ENCODE measurements around the gene PARD3B.

PARD3B gene

GRCh38 chr2:205439621-205440020 is 894.3 kb downstream of the PARD3B start:
- DNase-seq = no peak

GRCh38 chr2:205441524-205441923 is 896.2 kb downstream of the PARD3B start:
- no peak for DNase-seq

GRCh38 chr2:205448189-205448588 is 902.9 kb downstream of the PARD3B start:
- no peak for DNase-seq

GRCh38 chr2:205451901-205452512 is 906.7 kb downstream of the PARD3B start:
- no peak for DNase-seq

GRCh38 chr2:205453202-205453601 is 907.9 kb downstream of the PARD3B start:
- no peak for DNase-seq

- DNase-seq = no peak
Observed at GRCh38 chr2:205456682-205457081, 911.4 kb downstream of the PARD3B start.

GRCh38 chr2:205460217-205460616 is 914.9 kb downstream of the PARD3B start:
- DNase-seq = no peak

GRCh38 chr2:205461169-205461568 is 915.9 kb downstream of the PARD3B start:
- no peak for DNase-seq

GRCh38 chr2:205461678-205462665 is 916.7 kb downstream of the PARD3B start:
- DNase-seq = no peak

- DNase-seq = no peak
Observed at GRCh38 chr2:205462681-205463345, 917.5 kb downstream of the PARD3B start.

GRCh38 chr2:205463466-205464025 is 918.3 kb downstream of the PARD3B start:
- no peak for DNase-seq

GRCh38 chr2:205464681-205465080 is 919.4 kb downstream of the PARD3B start:
- no peak for DNase-seq

- no peak for DNase-seq
Observed at GRCh38 chr2:205465791-205466190, 920.5 kb downstream of the PARD3B start.

- no peak for DNase-seq
Observed at GRCh38 chr2:205471776-205472175, 926.5 kb downstream of the PARD3B start.

- no peak for DNase-seq
Observed at GRCh38 chr2:205473791-205474190, 928.5 kb downstream of the PARD3B start.

- DNase-seq = no peak
Observed at GRCh38 chr2:205474741-205475415, 929.6 kb downstream of the PARD3B start.

GRCh38 chr2:205475416-205475768 is 930.1 kb downstream of the PARD3B start:
- no peak for DNase-seq

GRCh38 chr2:205477016-205477705 is 931.9 kb downstream of the PARD3B start:
- DNase-seq = no peak

- no peak for DNase-seq
Observed at GRCh38 chr2:205481861-205482260, 936.6 kb downstream of the PARD3B start.

GRCh38 chr2:205482399-205483081 is 937.3 kb downstream of the PARD3B start:
- peak; percentile 61 for DNase-seq

- no peak for DNase-seq
Observed at GRCh38 chr2:205483095-205483494, 937.8 kb downstream of the PARD3B start.
